K562 (cell line): ENCODE data around the gene TMEM143. TPM values are rescaled to one million over a fixed set of nuclear protein-coding genes. Genes with fewer than 3 reads are reported as not detected.

Source experiments
- BHLHE40 ChIP-seq: IDR thresholded peaks from 2 replicates; pipeline ENCODE4 v1.6.1; 2011; ENCODE audit warnings: low read length, improper control_type of control experiment
- CTCFL ChIP-seq: IDR thresholded peaks from 2 replicates; pipeline ENCODE4 v1.6.1; 2011; ENCODE audit warnings: borderline replicate concordance, low read depth, mild to moderate bottlenecking, moderate library complexity, low read length; ENCODE audit not compliant: insufficient read depth, poor library complexity, severe bottlenecking
- FIP1L1 ChIP-seq: fragments of 200-400 bp; formaldehyde crosslinking; IDR thresholded peaks from 2 replicates; pipeline ENCODE4 v1.6.1; 2018; ENCODE audit warnings: mild to moderate bottlenecking, low read depth, low read length; ENCODE audit not compliant: poor library complexity, severe bottlenecking
- ILK ChIP-seq: fragments of 450-650 bp; IDR thresholded peaks from 2 replicates; pipeline ENCODE4 v1.6.1; 2016; ENCODE audit warnings: missing genetic modification characterization, low read depth, mild to moderate bottlenecking, missing compliant biosample characterization, moderate library complexity, borderline replicate concordance
- L3MBTL2 ChIP-seq: fragments of 450-650 bp; IDR thresholded peaks from 2 replicates; pipeline ENCODE4 v1.6.1; 2016; ENCODE audit warnings: mild to moderate bottlenecking, moderate library complexity
- NELFE ChIP-seq: IDR thresholded peaks from 2 replicates; pipeline ENCODE4 v1.6.1; 2011; ENCODE audit warnings: mild to moderate bottlenecking; ENCODE audit not compliant: insufficient read depth, insufficient read length
- NR2C2 ChIP-seq, 2 experiments: fragments of 200-800 bp in 1 of 2; sonication (Bioruptor generic) in 1 of 2; sonication (generic) in 1 of 2; formaldehyde crosslinking in 1 of 2; IDR thresholded peaks; 2 replicates each; pipeline versions ENCODE4 v1.6.1 to v1.8.0; 2016 to 2022; ENCODE audit warnings: mild to moderate bottlenecking in 1 of 2, missing compliant biosample characterization in 1 of 2, missing genetic modification characterization in 1 of 2, missing genetic modification reagents in 1 of 2
- RHOXF2B ChIP-seq: fragments of 250-450 bp; sonication (Bioruptor Pico); conservative IDR thresholded peaks from 2 replicates; pipeline ENCODE4 v1.5.1; 2021
- THAP12 ChIP-seq: fragments of 250-450 bp; sonication (Bioruptor Pico); IDR thresholded peaks from 2 replicates; pipeline ENCODE4 v1.9.0; 2021; ENCODE audit warnings: mild to moderate bottlenecking, inconsistent platforms
- ZBTB17 ChIP-seq: fragments of 450-650 bp; formaldehyde crosslinking; IDR thresholded peaks from 2 replicates; pipeline ENCODE4 v1.4.0; 2020; ENCODE audit warnings: mild to moderate bottlenecking
- polyA plus RNA-seq, 8 experiments: library from polyadenylated mRNA; depleted of rRNA in 4 of 8; stranded (reverse) in 5 of 8; unstranded in 3 of 8; fragments of >200 nt; fragmentation: Nextera tagmentation in 2 of 8; fragmentation: Illumina TruSeq in 1 of 8; extraction: Ambion mirVana in 2 of 8; extraction: Trizol in 1 of 8; gene quantifications; 2 replicates each; pipeline versions ENCODE4 v1.2.1 to v1.2.3, GENCODE V29; 2011 to 2014; ENCODE audit warnings: inconsistent platforms in 1 of 8, missing spikeins in 1 of 8
- total RNA-seq, 7 experiments: library from RNA; depleted of rRNA in 6 of 7; stranded (reverse); fragments of >200 nt in 6 of 7; fragmentation: Illumina TruSeq in 2 of 7; extraction: Trizol in 2 of 7; gene quantifications; 2 replicates each; pipeline versions ENCODE4 v1.2.1 to v1.2.3, GENCODE V29; 2011 to 2021; ENCODE audit warnings: low replicate concordance in 1 of 7
- TF ChIP-seq, protein P1 (sequence below), 2 experiments: IDR thresholded peaks; 2 replicates each; pipeline ENCODE4 v1.6.1; 2012; ENCODE audit warnings: improper control_type of control experiment in 2 of 2, low read depth in 2 of 2, low read length in 2 of 2, borderline replicate concordance in 1 of 2
- TF ChIP-seq, protein P2 (sequence below): fragments of 450-650 bp; IDR thresholded peaks from 2 replicates; pipeline ENCODE4 v1.6.1; 2014; ENCODE audit warnings: low read depth, mild to moderate bottlenecking, moderate library complexity, borderline replicate concordance
- TF ChIP-seq, protein P3 (sequence below), 2 experiments: fragments of 450-650 bp; conservative IDR thresholded peaks; 2 replicates each; pipeline ENCODE4 v1.6.1; 2017; ENCODE audit warnings: mild to moderate bottlenecking in 2 of 2, moderate library complexity in 2 of 2
- TF ChIP-seq, protein P4 (sequence below): sonication (generic); formaldehyde crosslinking; IDR thresholded peaks from 2 replicates; pipeline ENCODE4 v1.9.0; 2022; ENCODE audit warnings: mild to moderate bottlenecking, missing genetic modification reagents

The TMEM143 gene
- total and polyA plus RNA-seq, 9 of the 15 experiments (the other 6 are each of a cell fraction or from before 2014, with no cell fraction given) = 0.66 to 8.8 (median 4.3) TPM

DNA sequence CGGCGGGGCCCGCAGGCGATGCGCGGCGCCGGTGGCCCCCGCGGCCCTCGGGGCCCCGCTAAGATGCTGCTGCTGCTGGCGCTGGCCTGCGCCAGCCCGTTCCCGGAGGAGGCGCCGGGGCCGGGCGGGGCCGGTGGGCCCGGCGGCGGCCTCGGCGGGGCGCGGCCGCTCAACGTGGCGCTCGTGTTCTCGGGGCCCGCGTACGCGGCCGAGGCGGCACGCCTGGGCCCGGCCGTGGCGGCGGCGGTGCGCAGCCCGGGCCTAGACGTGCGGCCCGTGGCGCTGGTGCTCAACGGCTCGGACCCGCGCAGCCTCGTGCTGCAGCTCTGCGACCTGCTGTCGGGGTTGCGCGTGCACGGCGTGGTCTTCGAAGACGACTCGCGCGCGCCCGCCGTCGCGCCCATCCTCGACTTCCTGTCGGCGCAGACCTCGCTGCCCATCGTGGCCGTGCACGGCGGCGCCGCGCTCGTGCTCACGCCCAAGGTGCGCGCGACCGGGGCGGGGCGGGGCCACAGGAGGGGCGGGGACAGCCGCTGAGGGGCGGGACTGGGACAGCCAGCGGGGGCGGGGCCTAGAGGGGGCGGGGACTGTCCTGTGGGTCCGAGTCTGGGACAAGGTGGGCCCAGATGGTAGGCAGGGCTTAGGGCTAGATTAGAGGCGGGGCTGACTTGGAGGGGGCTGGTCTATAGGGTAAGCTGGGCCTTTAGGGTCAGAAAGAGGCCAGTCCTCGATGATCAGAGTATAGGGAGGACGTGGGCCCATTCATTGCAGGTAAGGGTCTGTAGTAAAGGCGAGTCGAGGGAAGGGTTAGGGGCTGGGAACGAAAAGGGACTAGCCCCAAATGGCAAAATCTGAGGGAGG is 34.9 kb upstream of the TMEM143 start (continued):
- TF ChIP-seq NR2C2 (CRISPR knock-in tag; IDR thresholded peaks at IDR 0.05) (no peak), NR2C2 (tag; IDR thresholded peaks at IDR 0.05) (peak; percentile 69), BHLHE40 (peak; percentile 57), NELFE (no peak), L3MBTL2 (peak; percentile 98), CTCFL (no peak), ILK (tag) (no peak), ZBTB17 (CRISPR knock-in tag) (no peak), RHOXF2B (no peak), THAP12 (CRISPR knock-in tag) (peak; percentile 80), FIP1L1 (no peak)
- TF ChIP-seq, protein P1, sequence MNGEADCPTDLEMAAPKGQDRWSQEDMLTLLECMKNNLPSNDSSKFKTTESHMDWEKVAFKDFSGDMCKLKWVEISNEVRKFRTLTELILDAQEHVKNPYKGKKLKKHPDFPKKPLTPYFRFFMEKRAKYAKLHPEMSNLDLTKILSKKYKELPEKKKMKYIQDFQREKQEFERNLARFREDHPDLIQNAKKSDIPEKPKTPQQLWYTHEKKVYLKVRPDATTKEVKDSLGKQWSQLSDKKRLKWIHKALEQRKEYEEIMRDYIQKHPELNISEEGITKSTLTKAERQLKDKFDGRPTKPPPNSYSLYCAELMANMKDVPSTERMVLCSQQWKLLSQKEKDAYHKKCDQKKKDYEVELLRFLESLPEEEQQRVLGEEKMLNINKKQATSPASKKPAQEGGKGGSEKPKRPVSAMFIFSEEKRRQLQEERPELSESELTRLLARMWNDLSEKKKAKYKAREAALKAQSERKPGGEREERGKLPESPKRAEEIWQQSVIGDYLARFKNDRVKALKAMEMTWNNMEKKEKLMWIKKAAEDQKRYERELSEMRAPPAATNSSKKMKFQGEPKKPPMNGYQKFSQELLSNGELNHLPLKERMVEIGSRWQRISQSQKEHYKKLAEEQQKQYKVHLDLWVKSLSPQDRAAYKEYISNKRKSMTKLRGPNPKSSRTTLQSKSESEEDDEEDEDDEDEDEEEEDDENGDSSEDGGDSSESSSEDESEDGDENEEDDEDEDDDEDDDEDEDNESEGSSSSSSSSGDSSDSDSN (IDR thresholded peaks at IDR 0.05; ENCODE audit: borderline replicate concordance in 1 of 2, low read depth in 2 of 2, low read length in 2 of 2) = peak in 1 of 2 experiments; percentile 69; a peak in 1 of 4 replicates
- TF ChIP-seq, protein P2, sequence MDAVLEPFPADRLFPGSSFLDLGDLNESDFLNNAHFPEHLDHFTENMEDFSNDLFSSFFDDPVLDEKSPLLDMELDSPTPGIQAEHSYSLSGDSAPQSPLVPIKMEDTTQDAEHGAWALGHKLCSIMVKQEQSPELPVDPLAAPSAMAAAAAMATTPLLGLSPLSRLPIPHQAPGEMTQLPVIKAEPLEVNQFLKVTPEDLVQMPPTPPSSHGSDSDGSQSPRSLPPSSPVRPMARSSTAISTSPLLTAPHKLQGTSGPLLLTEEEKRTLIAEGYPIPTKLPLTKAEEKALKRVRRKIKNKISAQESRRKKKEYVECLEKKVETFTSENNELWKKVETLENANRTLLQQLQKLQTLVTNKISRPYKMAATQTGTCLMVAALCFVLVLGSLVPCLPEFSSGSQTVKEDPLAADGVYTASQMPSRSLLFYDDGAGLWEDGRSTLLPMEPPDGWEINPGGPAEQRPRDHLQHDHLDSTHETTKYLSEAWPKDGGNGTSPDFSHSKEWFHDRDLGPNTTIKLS = peak; percentile 80; the same call in 1 of the 2 replicates
- TF ChIP-seq, protein P3, sequence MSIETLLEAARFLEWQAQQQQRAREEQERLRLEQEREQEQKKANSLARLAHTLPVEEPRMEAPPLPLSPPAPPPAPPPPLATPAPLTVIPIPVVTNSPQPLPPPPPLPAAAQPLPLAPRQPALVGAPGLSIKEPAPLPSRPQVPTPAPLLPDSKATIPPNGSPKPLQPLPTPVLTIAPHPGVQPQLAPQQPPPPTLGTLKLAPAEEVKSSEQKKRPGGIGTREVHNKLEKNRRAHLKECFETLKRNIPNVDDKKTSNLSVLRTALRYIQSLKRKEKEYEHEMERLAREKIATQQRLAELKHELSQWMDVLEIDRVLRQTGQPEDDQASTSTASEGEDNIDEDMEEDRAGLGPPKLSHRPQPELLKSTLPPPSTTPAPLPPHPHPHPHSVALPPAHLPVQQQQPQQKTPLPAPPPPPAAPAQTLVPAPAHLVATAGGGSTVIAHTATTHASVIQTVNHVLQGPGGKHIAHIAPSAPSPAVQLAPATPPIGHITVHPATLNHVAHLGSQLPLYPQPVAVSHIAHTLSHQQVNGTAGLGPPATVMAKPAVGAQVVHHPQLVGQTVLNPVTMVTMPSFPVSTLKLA (conservative IDR thresholded peaks at IDR 0.05) = peak in 1 of 2 experiments; percentile 53; a peak in 2 of 4 replicates
- TF ChIP-seq, protein P4, sequence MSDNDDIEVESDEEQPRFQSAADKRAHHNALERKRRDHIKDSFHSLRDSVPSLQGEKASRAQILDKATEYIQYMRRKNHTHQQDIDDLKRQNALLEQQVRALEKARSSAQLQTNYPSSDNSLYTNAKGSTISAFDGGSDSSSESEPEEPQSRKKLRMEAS (CRISPR knock-in tag) = peak; percentile 97
